Immature natural killer cell (primary cell): ENCODE measurements around the gene ATP8A1. TPM values are rescaled to one million over a fixed set of nuclear protein-coding genes. Genes with fewer than 3 reads are reported as not detected.
"Not testable (repeated sequence)": the region's sequence is repeated elsewhere in the genome, so short reads cannot be mapped to it uniquely, and the experiment has no call there.

Experiments used
- DNase-seq, 3 donors: peaks; one replicate each; pipeline ENCODE4 v3.0.0; 2022; ENCODE audit warnings: mixed read lengths in 1 of 3
- H3K27ac Mint-ChIP-seq, 6 donors: one replicate each; pipeline ENCODE4 v1.8.0; 2020; ENCODE audit warnings: mixed read lengths in 6 of 6, mild to moderate bottlenecking in 5 of 6, inconsistent platforms in 4 of 6, moderate library complexity in 3 of 6
- H3K27me3 Mint-ChIP-seq, 3 donors: one replicate each; pipeline ENCODE4 v1.8.0; 2020 to 2021; ENCODE audit warnings: low read depth in 3 of 3, mild to moderate bottlenecking in 3 of 3, mixed read lengths in 3 of 3, moderate library complexity in 3 of 3, inconsistent platforms in 1 of 3
- H3K36me3 Mint-ChIP-seq, 3 donors: one replicate each; pipeline ENCODE4 v1.8.0; 2020; ENCODE audit warnings: mixed read lengths in 3 of 3, inconsistent platforms in 2 of 3, mild to moderate bottlenecking in 2 of 3
- H3K4me1 Mint-ChIP-seq, 2 donors: one replicate each; pipeline ENCODE4 v1.8.0; 2020; ENCODE audit warnings: inconsistent platforms in 2 of 2, mild to moderate bottlenecking in 2 of 2, mixed read lengths in 2 of 2, moderate library complexity in 1 of 2
- H3K4me3 Mint-ChIP-seq, 5 donors: one replicate each; pipeline ENCODE4 v1.8.0; 2020; ENCODE audit warnings: mild to moderate bottlenecking in 5 of 5, mixed read lengths in 5 of 5, inconsistent platforms in 3 of 5, moderate library complexity in 3 of 5
- H3K9me3 Mint-ChIP-seq, 6 donors: one replicate each; pipeline ENCODE4 v1.8.0; 2020; ENCODE audit warnings: mild to moderate bottlenecking in 6 of 6, mixed read lengths in 6 of 6, inconsistent platforms in 4 of 6, moderate library complexity in 3 of 6
- polyA plus RNA-seq, 3 donors: library from polyadenylated mRNA; unstranded; fragments of 300-500 nt; fragmentation: Illumina TruSeq; gene quantifications; one replicate each; pipeline ENCODE4 v1.2.3, GENCODE V29; 2021

ATP8A1 gene
- polyA plus RNA-seq, 3 donors from 2014 or later: 15.3 to 23.0 (median 18.1) TPM

DNA sequence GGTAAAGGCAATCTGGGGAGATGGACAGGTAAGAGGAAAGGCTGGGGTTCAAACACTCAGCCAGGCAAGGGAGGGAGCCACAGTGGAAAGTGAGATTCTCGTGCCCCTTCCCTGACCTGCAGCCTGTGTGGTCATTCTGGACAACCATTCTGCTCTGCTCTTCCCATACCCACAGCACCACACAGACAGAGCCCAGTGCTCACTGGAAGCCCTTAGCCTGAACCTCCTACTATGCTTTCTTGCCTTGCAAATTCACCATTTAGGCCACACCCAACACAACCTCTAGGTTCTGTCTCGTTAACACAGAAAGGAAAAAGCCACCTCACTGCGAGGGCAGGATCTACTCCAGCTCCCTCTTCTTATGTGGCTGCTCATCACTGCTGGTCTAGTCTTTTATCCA, 166.9 kb downstream of the ATP8A1 start:
- Mint-ChIP-seq H3K9me3 (no peaks in the 10 kb centered on the region), H3K36me3 (peaks cover 4 to 7% (median 4%) of the 10 kb centered on the region in 3 donors), H3K4me3 (no peak overlapping the region), H3K4me1 (peaks cover 6 to 44% of the 10 kb centered on the region in 2 donors), H3K27ac (peak overlapping the region in 2 of 6 donors; percentile 34 to 43), H3K27me3 (peaks cover 0 to 2% (median 0%) of the 10 kb centered on the region in 3 donors)
- no peak for DNase-seq

GRCh38 chr4:42489095-42489494, 167.8 kb downstream of the ATP8A1 start:
- Mint-ChIP-seq H3K4me3 (no peak overlapping the region), H3K9me3 (no peaks in the 10 kb centered on the region), H3K27me3 (peaks cover 0 to 2% (median 0%) of the 10 kb centered on the region in 3 donors), H3K36me3 (peaks cover 0 to 7% (median 4%) of the 10 kb centered on the region in 3 donors), H3K4me1 (peaks cover 6 to 44% of the 10 kb centered on the region in 2 donors), H3K27ac (no peak overlapping the region)
- DNase-seq: no peak

- Mint-ChIP-seq H3K9me3 (no peaks in the 10 kb centered on the region), H3K27ac (peak overlapping the region in 2 of 6 donors; percentile 16 to 24), H3K4me1 (peaks cover 6 to 44% of the 10 kb centered on the region in 2 donors), H3K27me3 (peaks cover 0 to 2% (median 0%) of the 10 kb centered on the region in 3 donors), H3K36me3 (peaks cover 0 to 7% (median 6%) of the 10 kb centered on the region in 3 donors), H3K4me3 (no peak overlapping the region)
- no peak for DNase-seq
Observed at GRCh38 chr4:42488554-42488953, 168.4 kb downstream of the ATP8A1 start.

- Mint-ChIP-seq H3K27ac (no peak overlapping the region), H3K4me1 (peaks cover 6 to 44% of the 10 kb centered on the region in 2 donors), H3K36me3 (peaks cover 0 to 7% (median 7%) of the 10 kb centered on the region in 3 donors)
Observed at GRCh38 chr4:42488114-42488513, 168.8 kb downstream of the ATP8A1 start.

DNA sequence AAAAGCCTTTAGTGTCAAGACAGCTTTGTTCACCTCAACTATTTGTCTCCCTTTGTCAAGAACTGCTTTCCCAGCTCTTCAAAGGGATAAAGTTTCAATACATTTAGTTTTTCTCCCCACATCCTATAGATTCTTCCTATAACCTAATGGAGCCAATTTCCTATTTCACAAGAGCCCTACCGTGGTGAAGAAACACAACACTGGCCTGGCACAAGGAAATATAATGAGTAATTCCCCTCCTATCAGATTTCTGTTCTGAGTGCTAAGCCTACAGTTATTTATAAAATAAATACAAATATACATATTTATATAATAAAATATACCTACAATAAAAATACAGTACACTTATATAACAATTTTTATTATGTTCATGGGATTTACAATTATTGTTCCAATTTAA, 169.7 kb downstream of the ATP8A1 start:
- Mint-ChIP-seq H3K27me3 (peaks cover 0 to 2% (median 0%) of the 10 kb centered on the region in 3 donors), H3K27ac (no peak overlapping the region), H3K36me3 (peaks cover 0 to 11% (median 4%) of the 10 kb centered on the region in 3 donors), H3K4me3 (no peak overlapping the region), H3K4me1 (peaks cover 7 to 47% of the 10 kb centered on the region in 2 donors), H3K9me3 (no peaks in the 10 kb centered on the region)
- no peak for DNase-seq

More at GRCh38 chr4:42488114-42488513, 168.8 kb downstream of the ATP8A1 start:
- Mint-ChIP-seq H3K9me3 (no peaks in the 10 kb centered on the region), H3K4me3 (no peak overlapping the region), H3K27me3 (peaks cover 0 to 2% (median 0%) of the 10 kb centered on the region in 3 donors)
- DNase-seq: no peak

DNA sequence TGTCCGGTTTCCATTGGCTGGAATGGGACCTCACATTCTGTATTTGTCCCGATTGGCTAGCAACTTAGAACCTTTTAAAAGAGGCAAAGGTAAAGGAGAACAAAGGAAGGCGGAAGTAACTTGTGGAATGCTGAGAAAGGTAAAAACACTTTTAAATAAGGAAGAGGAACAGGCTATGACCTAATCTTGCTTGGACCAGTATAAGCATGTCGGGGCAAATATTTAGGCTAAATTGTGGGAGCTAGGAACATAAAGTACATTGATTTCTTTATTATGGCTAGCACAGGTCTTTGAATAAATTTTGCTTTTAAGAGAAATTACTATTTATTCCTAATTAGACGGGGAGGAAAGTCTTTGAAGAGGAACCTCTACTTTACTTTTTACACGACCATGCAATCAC, 170.7 kb downstream of the ATP8A1 start:
- not testable (repeated sequence) for H3K9me3 Mint-ChIP-seq, H3K27me3 Mint-ChIP-seq, DNase-seq, H3K4me3 Mint-ChIP-seq, H3K27ac Mint-ChIP-seq, H3K36me3 Mint-ChIP-seq
- peaks cover 7 to 37% of the 10 kb centered on the region in 2 donors for H3K4me1 Mint-ChIP-seq

DNA sequence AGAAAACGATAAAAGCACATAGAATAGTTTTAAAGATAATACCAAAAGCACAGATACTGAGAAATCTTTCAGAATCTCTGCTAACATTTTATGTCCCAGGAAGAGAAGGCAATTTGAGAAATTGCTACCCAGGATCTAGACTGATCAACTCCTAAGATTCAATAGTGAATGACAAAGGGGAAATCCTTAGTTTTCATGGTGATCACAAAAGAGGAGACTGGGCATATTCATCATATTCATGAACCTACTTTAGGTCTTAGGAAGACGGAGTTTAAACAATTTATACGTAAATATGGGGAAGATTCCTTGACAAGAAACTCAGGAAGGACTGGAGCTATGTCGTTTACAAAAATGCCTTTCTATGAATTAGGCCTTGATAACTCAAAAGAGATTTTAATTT, 172.3 kb downstream of the ATP8A1 start:
- H3K4me3 Mint-ChIP-seq: no peak overlapping the region
- H3K9me3 Mint-ChIP-seq: no peaks in the 10 kb centered on the region
- H3K4me1 Mint-ChIP-seq: peaks cover 2 to 26% of the 10 kb centered on the region in 2 donors
- DNase-seq: no peak
- no peak overlapping the region for H3K27ac Mint-ChIP-seq
- peaks cover 0 to 2% (median 0%) of the 10 kb centered on the region in 3 donors for H3K27me3 Mint-ChIP-seq
- H3K36me3 Mint-ChIP-seq: peaks cover 0 to 10% (median 7%) of the 10 kb centered on the region in 3 donors

GRCh38 chr4:42483426-42484379, 173.2 kb downstream of the ATP8A1 start:
- no peak for DNase-seq
- peaks cover 3 to 17% (median 7%) of the 10 kb centered on the region in 3 donors for H3K36me3 Mint-ChIP-seq
- peaks cover 2 to 16% of the 10 kb centered on the region in 2 donors for H3K4me1 Mint-ChIP-seq
- no peaks in the 10 kb centered on the region for H3K9me3 Mint-ChIP-seq
- H3K4me3 Mint-ChIP-seq: no peak overlapping the region
- H3K27me3 Mint-ChIP-seq: peaks cover 0 to 2% (median 0%) of the 10 kb centered on the region in 3 donors
- H3K27ac Mint-ChIP-seq: peak overlapping the region in 1 of 6 donors; percentile 43

DNA sequence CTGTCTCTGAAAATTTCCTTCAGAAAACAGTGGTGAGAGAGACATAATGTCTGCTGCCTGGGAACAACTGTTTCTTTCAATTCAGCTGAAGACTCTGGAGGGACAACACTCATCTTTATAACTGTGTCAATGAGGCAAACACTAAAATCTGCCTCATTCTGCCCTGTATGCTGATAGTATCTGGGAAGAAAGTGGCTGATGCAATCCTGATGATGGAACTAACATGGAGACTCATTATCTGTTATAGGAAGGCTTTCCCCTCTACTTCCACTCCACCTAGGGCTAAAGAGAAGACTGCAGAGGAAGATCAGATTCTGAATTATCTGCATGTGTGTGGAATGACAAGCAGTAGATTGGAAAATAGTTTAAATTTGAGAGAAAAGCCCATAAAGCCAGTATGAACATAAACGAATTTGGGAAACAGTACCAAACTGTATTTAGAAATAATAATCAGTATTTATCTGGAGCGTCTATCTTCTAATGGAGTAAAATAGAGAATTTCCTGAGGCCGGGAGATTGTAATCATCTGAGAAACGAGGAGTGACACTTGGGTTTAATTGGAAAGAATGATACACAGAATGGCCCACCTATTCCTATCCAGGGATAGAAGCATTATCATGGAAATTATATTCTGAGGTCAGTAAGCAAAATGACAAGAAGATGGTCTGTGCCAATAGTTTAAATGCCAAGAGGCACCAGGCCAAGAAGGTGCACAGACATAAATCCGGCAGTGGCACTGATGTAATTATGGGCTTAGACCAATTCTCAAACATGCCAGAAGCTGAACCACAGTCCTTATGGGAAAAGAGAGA, 174.2 kb downstream of the ATP8A1 start:
- H3K4me3 Mint-ChIP-seq: no peak overlapping the region
- H3K27ac Mint-ChIP-seq: peak overlapping the region in 2 of 6 donors; percentile 27 to 31
- no peak for DNase-seq
- peaks cover 0 to 2% (median 0%) of the 10 kb centered on the region in 6 donors for H3K9me3 Mint-ChIP-seq
- peaks cover 3 to 20% (median 7%) of the 10 kb centered on the region in 3 donors for H3K36me3 Mint-ChIP-seq
- peaks cover 2 to 11% of the 10 kb centered on the region in 2 donors for H3K4me1 Mint-ChIP-seq
- H3K27me3 Mint-ChIP-seq: no peaks in the 10 kb centered on the region

DNA sequence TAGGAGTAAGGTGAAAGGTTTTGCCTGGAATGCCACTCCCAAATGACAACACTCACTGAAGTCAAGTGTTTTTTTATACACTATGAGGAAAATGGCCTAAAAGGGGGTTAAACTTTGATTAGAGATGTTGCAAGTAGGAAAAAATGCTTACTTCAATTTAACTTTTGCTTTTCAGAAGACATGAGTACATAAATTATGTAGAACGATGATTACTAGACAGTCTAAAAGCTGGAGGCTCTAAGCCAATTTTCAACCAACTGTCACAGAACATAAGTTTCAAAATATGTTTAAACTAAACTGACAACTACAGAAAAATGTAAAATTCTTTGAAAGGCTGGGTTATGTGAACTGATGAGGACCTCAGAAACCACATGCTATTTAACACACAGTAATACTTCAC, 176.2 kb downstream of the ATP8A1 start:
- no peak for DNase-seq
- H3K9me3 Mint-ChIP-seq: peaks cover 0 to 2% (median 0%) of the 10 kb centered on the region in 6 donors
- H3K4me1 Mint-ChIP-seq: peaks cover 2 to 11% of the 10 kb centered on the region in 2 donors
- H3K36me3 Mint-ChIP-seq: peaks cover 3 to 29% (median 7%) of the 10 kb centered on the region in 3 donors
- H3K4me3 Mint-ChIP-seq: no peak overlapping the region
- no peak overlapping the region for H3K27ac Mint-ChIP-seq
- H3K27me3 Mint-ChIP-seq: peaks cover 0 to 2% (median 0%) of the 10 kb centered on the region in 3 donors

DNA sequence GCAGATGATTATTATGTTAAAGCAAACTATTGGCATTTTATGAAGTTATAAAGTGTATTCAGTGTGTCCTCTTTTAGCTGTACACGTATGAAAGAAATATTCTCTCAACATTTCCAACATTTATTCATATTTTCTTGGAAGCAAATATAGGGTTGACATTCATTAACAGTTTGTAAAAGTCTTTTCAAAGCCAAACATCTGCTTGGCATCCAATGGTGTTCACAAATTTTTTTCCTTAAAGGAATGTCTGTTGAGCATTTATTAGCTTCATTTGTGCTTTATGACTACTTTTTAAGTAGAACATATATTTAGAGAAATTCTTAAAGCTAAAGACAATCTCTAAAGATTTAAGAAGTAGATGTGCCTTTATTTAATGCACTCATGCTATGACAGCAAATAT, 176.6 kb downstream of the ATP8A1 start:
- peaks cover 3 to 29% (median 7%) of the 10 kb centered on the region in 3 donors for H3K36me3 Mint-ChIP-seq
- no peak for DNase-seq
- peaks cover 0 to 2% (median 0%) of the 10 kb centered on the region in 3 donors for H3K27me3 Mint-ChIP-seq
- peaks cover 0 to 2% (median 0%) of the 10 kb centered on the region in 6 donors for H3K9me3 Mint-ChIP-seq
- no peak overlapping the region for H3K4me3 Mint-ChIP-seq
- H3K4me1 Mint-ChIP-seq: peaks cover 2 to 11% of the 10 kb centered on the region in 2 donors
- H3K27ac Mint-ChIP-seq: no peak overlapping the region

- Mint-ChIP-seq H3K4me1 (peaks cover 2 to 11% of the 10 kb centered on the region in 2 donors), H3K36me3 (peaks cover 3 to 29% (median 11%) of the 10 kb centered on the region in 3 donors)
Observed at GRCh38 chr4:42478946-42479345, 178.0 kb downstream of the ATP8A1 start.

GRCh38 chr4:42478509-42478908, 178.4 kb downstream of the ATP8A1 start:
- H3K36me3 Mint-ChIP-seq: peaks cover 3 to 29% (median 8%) of the 10 kb centered on the region in 3 donors
- peak overlapping the region in 2 of 6 donors; percentile 47 to 49 for H3K27ac Mint-ChIP-seq
- H3K4me3 Mint-ChIP-seq: no peak overlapping the region
- peaks cover 0 to 2% (median 0%) of the 10 kb centered on the region in 6 donors for H3K9me3 Mint-ChIP-seq
- DNase-seq: no peak
- H3K27me3 Mint-ChIP-seq: peaks cover 0 to 2% (median 0%) of the 10 kb centered on the region in 3 donors
- H3K4me1 Mint-ChIP-seq: peaks cover 2 to 11% of the 10 kb centered on the region in 2 donors

More at GRCh38 chr4:42478946-42479345, 178.0 kb downstream of the ATP8A1 start:
- Mint-ChIP-seq H3K27ac (peak overlapping the region in 1 of 6 donors; percentile 16), H3K4me3 (no peak overlapping the region), H3K9me3 (peaks cover 0 to 2% (median 0%) of the 10 kb centered on the region in 6 donors), H3K27me3 (peaks cover 0 to 2% (median 0%) of the 10 kb centered on the region in 3 donors)
- no peak for DNase-seq
